HG02870 (cell line): ENCODE measurements around the gene EIF3C.
A peak's percentile ranks its signal among the peaks of the same experiment; 100 is the strongest.
"Not testable (repeated sequence)": the region's sequence is repeated elsewhere in the genome, so short reads cannot be mapped to it uniquely, and the experiment has no call there.

Source experiments
- ATAC-seq: cut with Tn5 transposase; IDR thresholded peaks from one replicate; pipeline ENCODE4 v1.9.1; 2021; ENCODE audit warnings: mild to moderate bottlenecking, moderate library complexity; ENCODE audit not compliant: unreplicated experiment

EIF3C gene

DNA sequence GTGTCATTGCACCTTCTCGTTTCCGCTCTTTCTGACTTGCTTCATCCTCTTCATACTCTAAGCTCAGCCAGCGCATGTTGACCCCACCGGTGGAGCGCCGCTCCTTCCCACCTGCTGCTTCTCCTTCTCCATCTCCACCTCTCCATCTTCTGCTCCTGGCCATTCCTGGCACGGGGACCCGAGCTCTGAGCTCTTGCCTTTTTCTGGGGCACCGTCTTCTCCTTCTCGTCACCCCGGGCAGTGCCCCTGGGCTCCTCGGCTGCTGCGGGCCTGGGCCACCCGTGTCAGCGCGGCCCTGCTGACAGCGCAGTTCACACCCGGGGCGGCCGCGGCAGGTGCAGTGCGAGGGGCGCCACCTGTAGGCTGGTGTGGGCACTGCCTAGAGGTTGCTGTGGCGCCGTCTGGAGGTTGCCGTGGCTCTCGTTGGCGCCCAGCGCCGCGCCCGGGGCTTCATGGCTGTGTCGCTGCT lies 38.8 kb downstream of the EIF3C start:
- ATAC-seq, result peak; percentile 65

DNA sequence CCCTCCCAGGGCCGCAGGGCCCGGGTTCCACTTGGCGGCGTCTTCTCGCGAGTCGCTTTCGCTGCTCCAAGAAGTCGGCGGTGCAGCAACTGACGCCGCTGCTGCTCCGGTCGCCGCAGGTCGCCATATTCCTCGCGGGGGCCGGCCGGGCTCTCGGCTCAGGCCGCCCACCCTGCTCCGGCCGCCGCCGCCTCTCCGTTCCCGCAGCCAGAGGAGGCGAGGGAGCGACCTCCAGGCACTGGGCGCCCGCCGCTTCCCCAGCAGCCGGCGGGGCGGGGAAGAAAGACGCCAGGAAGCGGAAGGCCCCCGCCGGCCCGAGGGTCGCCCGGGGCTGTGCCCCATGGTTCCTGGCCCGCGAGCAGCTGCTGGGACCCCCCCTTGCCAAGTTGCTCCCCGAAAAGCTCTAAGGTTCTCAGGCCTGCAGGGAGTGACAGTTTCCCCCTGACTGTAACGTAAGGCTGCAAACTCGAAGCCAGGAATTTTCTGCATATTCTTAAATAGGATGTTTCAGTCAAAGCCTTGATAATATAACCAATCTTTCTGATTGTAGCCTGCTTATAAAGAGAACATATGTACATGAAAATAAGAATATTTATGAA lies 39.3 kb downstream of the EIF3C start:
- ATAC-seq, result peak; percentile 21

DNA sequence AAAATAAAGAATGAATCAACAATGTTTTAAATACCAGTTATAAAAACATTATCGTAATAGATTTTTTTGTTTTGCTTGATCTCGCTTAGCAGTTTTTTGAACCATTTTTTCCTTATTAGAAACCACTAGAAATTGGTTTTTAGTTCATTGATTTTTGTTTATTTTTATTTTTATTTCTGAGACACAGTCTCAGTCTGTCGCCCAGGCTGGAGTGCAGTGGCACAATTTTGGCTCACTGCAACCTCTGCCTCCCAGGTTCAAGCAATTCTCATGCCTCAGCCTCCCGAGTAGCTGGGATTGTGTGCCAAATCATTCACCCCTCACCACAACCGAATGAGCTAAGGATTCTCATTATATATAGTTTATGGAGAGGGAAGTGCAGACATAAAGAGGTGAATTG lies 40.2 kb downstream of the EIF3C start, which contains the start of gene NPIPB9:
Gene NPIPB9 (plus strand): TSS at position 301 of the 400 bp plus-strand sequence.
- not testable (repeated sequence) for ATAC-seq

DNA sequence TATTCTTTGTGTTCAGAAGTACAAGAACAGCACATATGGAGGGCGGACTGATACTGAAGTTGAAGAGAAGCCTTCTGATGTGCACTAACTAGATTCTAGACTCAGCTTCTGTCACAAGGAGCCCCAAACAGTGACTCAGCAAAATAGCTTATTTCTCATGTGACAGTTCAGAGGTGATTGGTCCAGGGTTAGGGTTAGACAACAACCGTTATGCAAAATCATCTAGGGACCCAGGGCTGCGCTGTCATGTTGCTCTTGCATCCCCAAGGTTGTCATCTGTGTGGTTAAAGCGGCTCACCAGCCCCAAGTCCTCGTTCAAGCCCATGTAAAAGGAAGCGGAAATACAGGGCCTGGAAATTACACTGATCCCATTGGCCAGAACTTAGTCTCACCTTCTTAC lies 70.4 kb downstream of the EIF3C start:
- not testable (repeated sequence) for ATAC-seq

DNA sequence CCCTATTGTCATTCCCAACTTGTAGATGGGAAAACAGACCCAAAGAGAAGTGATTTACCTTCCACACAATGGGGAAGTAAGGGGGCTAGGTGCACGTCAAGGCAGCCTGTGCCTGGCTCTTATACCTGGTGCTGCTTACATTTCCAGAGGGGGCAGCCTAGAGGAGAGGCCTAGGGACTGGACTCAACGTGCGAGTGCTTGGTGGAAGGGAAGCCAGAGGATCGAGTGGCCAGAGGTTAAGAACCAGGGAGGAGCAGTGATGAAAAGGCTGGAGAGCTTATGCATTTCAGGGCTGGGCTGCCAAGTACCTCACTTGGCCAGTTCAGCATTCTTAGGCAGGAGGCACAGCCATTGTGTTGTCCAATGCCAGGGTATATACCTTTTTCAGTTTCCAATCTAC lies 71.1 kb downstream of the EIF3C start:
- not testable (repeated sequence) for ATAC-seq
